ENCODE results near the gene MAMSTR.
A peak's percentile ranks its signal among the peaks of the same experiment; 100 is the strongest.

The MAMSTR gene

GRCh38 chr19:48742096-48742495 is 22.6 kb upstream of the MAMSTR start:
- H3K4me3 ChIP-seq (ENCODE audit: low read depth, low read length): no peak overlapping the region
- TF ChIP-seq CTCF (IDR thresholded peaks at IDR 0.05; ENCODE audit: low read depth, low read length, missing control alignments): no peak
- in situ Hi-C loops (cut with HindIII; ENCODE audit: low sequenced_read_pairs): no loop called here
- no peak for DNase-seq (ENCODE audit: low read depth)

- no peak for DNase-seq (ENCODE audit: low read depth)
- in situ Hi-C loops (cut with HindIII; ENCODE audit: low sequenced_read_pairs): no loop called here
- H3K4me3 ChIP-seq (ENCODE audit: low read depth, low read length): no peak overlapping the region
- no peak for TF ChIP-seq CTCF (IDR thresholded peaks at IDR 0.05; ENCODE audit: low read depth, low read length, missing control alignments)
Observed at GRCh38 chr19:48741129-48741999, 21.8 kb upstream of the MAMSTR start.

- TF ChIP-seq CTCF (IDR thresholded peaks at IDR 0.05; ENCODE audit: low read depth, low read length, missing control alignments): no peak
- DNase-seq (ENCODE audit: low read depth): no peak
- H3K4me3 ChIP-seq (ENCODE audit: low read depth, low read length): peak within 1 kb of the TSS; percentile 32
- in situ Hi-C loops (cut with HindIII; ENCODE audit: low sequenced_read_pairs): no loop called here
Observed at GRCh38 chr19:48740164-48740972, 20.8 kb upstream of the MAMSTR start, which contains the start of gene RASIP1. RASIP1 (minus strand) TSS chr19:48740610; CDS start chr19:48740282, 328 bp downstream.

GRCh38 chr19:48739404-48740163 is 20.1 kb upstream of the MAMSTR start:
- peak overlapping the region; percentile 32 for H3K4me3 ChIP-seq (ENCODE audit: low read depth, low read length)
- TF ChIP-seq CTCF (IDR thresholded peaks at IDR 0.05; ENCODE audit: low read depth, low read length, missing control alignments): no peak
- in situ Hi-C loops (cut with HindIII; ENCODE audit: low sequenced_read_pairs): no loop called here
- DNase-seq (ENCODE audit: low read depth): no peak

- peak; percentile 35 for DNase-seq (ENCODE audit: low read depth)
- in situ Hi-C loops (cut with HindIII; ENCODE audit: low sequenced_read_pairs): no loop called here
- peak overlapping the region; percentile 32 for H3K4me3 ChIP-seq (ENCODE audit: low read depth, low read length)
- no peak for TF ChIP-seq CTCF (IDR thresholded peaks at IDR 0.05; ENCODE audit: low read depth, low read length, missing control alignments)
Observed at GRCh38 chr19:48738557-48739403, 19.3 kb upstream of the MAMSTR start.

Measured in astrocyte of the cerebellum (primary cell).